GM23338 (cell line): ENCODE measurements around the gene RPTOR.
"Not testable (repeated sequence)": the region's sequence is repeated elsewhere in the genome, so short reads cannot be mapped to it uniquely, and the experiment has no call there.

Source experiments
- CTCF ChIP-seq, 2 experiments: fragments of 200-600 bp in 1 of 2; sonication (generic) in 1 of 2; conservative IDR thresholded peaks; 2 replicates each; pipeline versions ENCODE4 v1.5.1 to v1.6.1; 2016 to 2017; ENCODE audit warnings: antibody characterized with exemption in 2 of 2, low read depth in 2 of 2, mild to moderate bottlenecking in 2 of 2, moderate library complexity in 1 of 2
- ETS1 ChIP-seq: IDR thresholded peaks from 2 replicates; pipeline ENCODE4 v1.6.1; 2016; ENCODE audit warnings: antibody characterized with exemption
- EZH2 ChIP-seq: fragments of 200-600 bp; sonication (generic); IDR thresholded peaks from one replicate; pipeline ENCODE4 v1.8.0; 2017; ENCODE audit warnings: antibody characterized with exemption, mild to moderate bottlenecking, low read depth; ENCODE audit not compliant: unreplicated experiment
- EZH2phosphoT487 ChIP-seq: fragments of 200-600 bp; sonication (generic); IDR thresholded peaks from one replicate; pipeline ENCODE4 v1.8.1; 2018; ENCODE audit warnings: antibody characterized with exemption; ENCODE audit not compliant: unreplicated experiment
- POLR2AphosphoS5 ChIP-seq: IDR thresholded peaks from 2 replicates; pipeline ENCODE4 v1.6.1; 2016; ENCODE audit warnings: antibody characterized with exemption, low read depth
- REST ChIP-seq: IDR thresholded peaks from one replicate; pipeline ENCODE4 v1.6.1; 2018; ENCODE audit warnings: antibody characterized with exemption; ENCODE audit not compliant: unreplicated experiment
- STAT1 ChIP-seq: IDR thresholded peaks from one replicate; pipeline ENCODE4 v1.6.1; 2016; ENCODE audit warnings: antibody characterized with exemption; ENCODE audit not compliant: unreplicated experiment

- not testable (repeated sequence) for TF ChIP-seq EZH2phosphoT487; CTCF (conservative IDR thresholded peaks at IDR 0.05; ENCODE audit: low read depth in 2 of 2); REST; EZH2; ETS1; POLR2AphosphoS5; STAT1
These were observed 331.9 kb downstream of the RPTOR start for GRCh38 chr17:80876456-80876949.
